HepG2 (cell line): ENCODE results near the gene ANKHD1. TPM values are rescaled to one million over a fixed set of nuclear protein-coding genes. Genes with fewer than 3 reads are reported as not detected.

ENCODE experiments used
- AGO1 ChIP-seq: fragments of 200-400 bp; formaldehyde crosslinking; IDR thresholded peaks from 2 replicates; pipeline ENCODE4 v1.6.1; 2017; ENCODE audit warnings: mild to moderate bottlenecking, low read depth, low read length, moderate library complexity; ENCODE audit not compliant: poor library complexity, severe bottlenecking
- ATF7-NPFF ChIP-seq: sonication (generic); formaldehyde crosslinking; IDR thresholded peaks from 2 replicates; pipeline ENCODE4 v1.8.1; 2023; ENCODE audit warnings: mild to moderate bottlenecking, low read depth, missing genetic modification reagents, moderate library complexity
- CREB1 ChIP-seq, 2 experiments: fragments of 450-650 bp in 1 of 2; IDR thresholded peaks; 2 replicates each; pipeline ENCODE4 v1.6.1; 2016 to 2017; ENCODE audit warnings: control low read depth in 1 of 2, mild to moderate bottlenecking in 1 of 2, missing compliant biosample characterization in 1 of 2, missing genetic modification characterization in 1 of 2
- E2F5 ChIP-seq: sonication (generic); formaldehyde crosslinking; conservative IDR thresholded peaks from 2 replicates; pipeline ENCODE4 v1.4.0; 2020; ENCODE audit warnings: missing genetic modification reagents
- ETV6 ChIP-seq: sonication (generic); formaldehyde crosslinking; conservative IDR thresholded peaks from 2 replicates; pipeline ENCODE4 v1.4.0; 2020; ENCODE audit warnings: missing genetic modification reagents
- KDM2A ChIP-seq: sonication (generic); formaldehyde crosslinking; IDR thresholded peaks from 2 replicates; pipeline ENCODE4 v1.4.0; 2020; ENCODE audit warnings: low read depth, missing genetic modification reagents, borderline replicate concordance
- MED1 ChIP-seq: sonication (generic); formaldehyde crosslinking; IDR thresholded peaks from 2 replicates; pipeline ENCODE4 v1.4.0; 2020; ENCODE audit warnings: missing genetic modification reagents
- POGK ChIP-seq: sonication (generic); formaldehyde crosslinking; conservative IDR thresholded peaks from 2 replicates; pipeline ENCODE4 v1.8.0; 2022; ENCODE audit warnings: mild to moderate bottlenecking, moderate library complexity, missing genetic modification reagents
- PTBP1 ChIP-seq: fragments of 200-400 bp; formaldehyde crosslinking; IDR thresholded peaks from 2 replicates; pipeline ENCODE4 v1.6.1; 2018; ENCODE audit warnings: low read length, low read depth; ENCODE audit not compliant: poor library complexity, severe bottlenecking
- RAD21 ChIP-seq: fragments of 450-650 bp; formaldehyde crosslinking; IDR thresholded peaks from 2 replicates; pipeline ENCODE4 v1.5.0; 2020; ENCODE audit warnings: mild to moderate bottlenecking
- REPIN1 ChIP-seq: sonication (generic); formaldehyde crosslinking; IDR thresholded peaks from 2 replicates; pipeline ENCODE4 v1.8.0; 2022; ENCODE audit warnings: missing genetic modification reagents, low read depth, mild to moderate bottlenecking, borderline replicate concordance
- SKI ChIP-seq: fragments of 450-650 bp; IDR thresholded peaks from one replicate; pipeline ENCODE4 v1.6.1; 2018; ENCODE audit warnings: mild to moderate bottlenecking; ENCODE audit not compliant: partially characterized antibody
- SP4 ChIP-seq: sonication (generic); formaldehyde crosslinking; IDR thresholded peaks from 2 replicates; pipeline ENCODE4 v1.8.1; 2023; ENCODE audit warnings: mild to moderate bottlenecking, missing genetic modification reagents
- TERF1 ChIP-seq: sonication (generic); formaldehyde crosslinking; IDR thresholded peaks from 2 replicates; pipeline ENCODE4 v1.8.0; 2022; ENCODE audit warnings: mild to moderate bottlenecking, missing genetic modification reagents, moderate library complexity
- TOPORS ChIP-seq: sonication (generic); formaldehyde crosslinking; IDR thresholded peaks from 2 replicates; pipeline ENCODE4 v1.8.0; 2023; ENCODE audit warnings: mild to moderate bottlenecking, missing genetic modification reagents
- ZMAT3 ChIP-seq: sonication (generic); formaldehyde crosslinking; conservative IDR thresholded peaks from 2 replicates; pipeline ENCODE4 v1.7.0; 2021; ENCODE audit warnings: missing genetic modification reagents
- ZNF253 ChIP-seq: sonication (generic); formaldehyde crosslinking; IDR thresholded peaks from 2 replicates; pipeline ENCODE4 v1.8.0; 2022; ENCODE audit warnings: mild to moderate bottlenecking, missing genetic modification reagents, borderline replicate concordance
- ZNF44 ChIP-seq: sonication (generic); formaldehyde crosslinking; IDR thresholded peaks from 2 replicates; pipeline ENCODE4 v1.5.1; 2020; ENCODE audit warnings: mild to moderate bottlenecking, missing genetic modification reagents
- ZNF441 ChIP-seq: sonication (generic); formaldehyde crosslinking; IDR thresholded peaks from 2 replicates; pipeline ENCODE4 v1.7.0; 2021; ENCODE audit warnings: missing genetic modification reagents, borderline replicate concordance
- ZNF484 ChIP-seq: sonication (generic); formaldehyde crosslinking; IDR thresholded peaks from 2 replicates; pipeline ENCODE4 v1.5.1; 2020; ENCODE audit warnings: mild to moderate bottlenecking, low read depth, missing genetic modification reagents, borderline replicate concordance
- ZNF496 ChIP-seq: sonication (generic); formaldehyde crosslinking; IDR thresholded peaks from 2 replicates; pipeline ENCODE4 v1.8.1; 2023; ENCODE audit warnings: mild to moderate bottlenecking, moderate library complexity, missing genetic modification reagents; ENCODE audit not compliant: insufficient replicate concordance
- ZSCAN12 ChIP-seq: sonication (generic); formaldehyde crosslinking; IDR thresholded peaks from 2 replicates; pipeline ENCODE4 v1.9.0; 2021; ENCODE audit warnings: mild to moderate bottlenecking, missing genetic modification reagents
- polyA plus RNA-seq, 8 experiments: library from polyadenylated mRNA; depleted of rRNA in 3 of 8; stranded (reverse) in 7 of 8; unstranded in 1 of 8; fragments of >200 nt; fragmentation: Illumina TruSeq in 4 of 8; extraction: Trizol in 4 of 8; gene quantifications; 2 replicates each; pipeline versions ENCODE4 v1.2.1 to v1.2.3, GENCODE V29; 2011 to 2016; ENCODE audit warnings: low read depth in 4 of 8, missing spikeins in 1 of 8, mixed read lengths in 1 of 8; ENCODE audit not compliant: insufficient read depth in 1 of 8
- total RNA-seq, 5 experiments: library from RNA; depleted of rRNA; stranded (reverse); fragments of >200 nt; fragmentation: Illumina TruSeq; extraction: Trizol; gene quantifications; 2 replicates each; pipeline ENCODE4 v1.2.3, GENCODE V29; 2016; ENCODE audit warnings: low read depth in 1 of 5
- TF ChIP-seq, protein P1 (sequence below): sonication (generic); formaldehyde crosslinking; IDR thresholded peaks from 2 replicates; pipeline ENCODE4 v1.5.1; 2020; ENCODE audit warnings: missing genetic modification reagents, mild to moderate bottlenecking, borderline replicate concordance
- TF ChIP-seq, protein P2 (sequence below): sonication (generic); formaldehyde crosslinking; IDR thresholded peaks from 2 replicates; pipeline ENCODE4 v1.8.0; 2022; ENCODE audit warnings: missing genetic modification reagents, low read depth, mild to moderate bottlenecking, borderline replicate concordance

The ANKHD1 gene
- total and polyA plus RNA-seq, 2 of the 13 experiments (the other 11 are each of a cell fraction or from before 2014, with no cell fraction given): 69.9 to 82.0 TPM

- TF ChIP-seq AGO1 (no peak), ZMAT3 (CRISPR knock-in tag) (no peak; the same call in 1 of the 2 replicates), ZSCAN12 (CRISPR knock-in tag) (no peak), ZNF253 (no peak), ATF7-NPFF (CRISPR knock-in tag) (no peak), RAD21 (CRISPR knock-in tag) (peak; percentile 91), SP4 (CRISPR knock-in tag) (no peak), ZNF496 (CRISPR knock-in tag) (no peak), POGK (CRISPR knock-in tag) (no peak), E2F5 (CRISPR knock-in tag) (no peak), TOPORS (CRISPR knock-in tag) (no peak), ZNF441 (CRISPR knock-in tag) (0 out of 2 replicates have a peak, but pooled peaks have one; percentile 49), SKI (no peak), MED1 (peak; percentile 34; the same call in 1 of the 2 replicates), KDM2A (CRISPR knock-in tag) (peak; percentile 54; the same call in 1 of the 2 replicates), CREB1 (IDR thresholded peaks at IDR 0.05) (no peak), CREB1 (CRISPR knock-in tag; IDR thresholded peaks at IDR 0.05) (no peak), REPIN1 (CRISPR knock-in tag) (peak; percentile 64; the same call in 1 of the 2 replicates), TERF1 (no peak), ZNF44 (no peak), ZNF484 (CRISPR knock-in tag) (no peak), PTBP1 (no peak), ETV6 (CRISPR knock-in tag) (no peak)
- TF ChIP-seq, protein P1, sequence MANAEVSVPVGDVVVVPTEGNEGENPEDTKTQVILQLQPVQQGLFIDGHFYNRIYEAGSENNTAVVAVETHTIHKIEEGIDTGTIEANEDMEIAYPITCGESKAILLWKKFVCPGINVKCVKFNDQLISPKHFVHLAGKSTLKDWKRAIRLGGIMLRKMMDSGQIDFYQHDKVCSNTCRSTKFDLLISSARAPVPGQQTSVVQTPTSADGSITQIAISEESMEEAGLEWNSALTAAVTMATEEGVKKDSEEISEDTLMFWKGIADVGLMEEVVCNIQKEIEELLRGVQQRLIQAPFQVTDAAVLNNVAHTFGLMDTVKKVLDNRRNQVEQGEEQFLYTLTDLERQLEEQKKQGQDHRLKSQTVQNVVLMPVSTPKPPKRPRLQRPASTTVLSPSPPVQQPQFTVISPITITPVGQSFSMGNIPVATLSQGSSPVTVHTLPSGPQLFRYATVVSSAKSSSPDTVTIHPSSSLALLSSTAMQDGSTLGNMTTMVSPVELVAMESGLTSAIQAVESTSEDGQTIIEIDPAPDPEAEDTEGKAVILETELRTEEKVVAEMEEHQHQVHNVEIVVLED (CRISPR knock-in tag): no peak
- TF ChIP-seq, protein P2, sequence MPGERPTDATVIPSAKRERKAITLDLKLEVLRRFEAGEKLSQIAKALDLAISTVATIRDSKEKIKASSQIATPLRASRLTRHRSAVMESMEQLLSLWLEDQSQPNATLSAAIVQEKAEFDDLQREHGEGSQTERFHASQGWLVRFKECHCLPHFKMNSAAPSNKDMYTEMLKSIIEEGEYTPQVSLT (CRISPR knock-in tag): no peak
These were observed 43.9 kb upstream of the ANKHD1 start (continued) for GRCh38 chr5:140357726-140358093.
